Mucosa of descending colon (tissue), 3 donors: ENCODE measurements around the gene APOBEC3C. TPM values are rescaled to one million over a fixed set of nuclear protein-coding genes. Genes with fewer than 3 reads are reported as not detected.
"Not testable (repeated sequence)": the region's sequence is repeated elsewhere in the genome, so short reads cannot be mapped to it uniquely, and the experiment has no call there.

Experiments
- ATAC-seq: fragments of 200-7000 bp; cut with Tn5 transposase; one replicate; pipeline ENCODE4 v1.9.1; 2020; ENCODE audit warnings: mild to moderate bottlenecking, moderate library complexity
- DNase-seq, 3 donors: peaks; one replicate each; pipeline ENCODE4 v3.0.0-alpha.2; 2020
- H3K36me3 ChIP-seq: fragments of 200-600 bp; one replicate; pipeline ENCODE4 v1.8.0; 2021; ENCODE audit warnings: low read depth, mild to moderate bottlenecking
- H3K4me1 ChIP-seq: fragments of 200-600 bp; one replicate; pipeline ENCODE4 v1.8.0; 2021; ENCODE audit warnings: low read depth, mild to moderate bottlenecking
- H3K4me3 ChIP-seq: fragments of 200-600 bp; one replicate; pipeline ENCODE4 v1.8.0; 2021; ENCODE audit warnings: mild to moderate bottlenecking
- H3K9me3 ChIP-seq: fragments of 200-600 bp; one replicate; pipeline ENCODE4 v1.8.0; 2021; ENCODE audit warnings: mild to moderate bottlenecking
- intact Hi-C, 2 donors: fragments of 100-400 bp; cut with DNase I in 1 of 2; cut with micrococcal nuclease in 1 of 2; formaldehyde crosslinking; loops; one replicate each; pipeline versions ENCODE4 v1.11.0 to v1.11.1; 2022; cut with DNase I, micrococcal nuclease
- total RNA-seq, 3 donors: library from RNA; stranded (reverse); fragmentation: NEBNext Ultra II Directional in 2 of 3; extraction: Animal tissue kit (Norgen Biotek cat#: 25700) in 2 of 3; gene quantifications; one replicate each; pipeline versions ENCODE4 v1.2.1 to v1.2.4, GENCODE V29; 2021 to 2023
- TF ChIP-seq, protein P1 (sequence below): fragments of 200-600 bp; IDR thresholded peaks from one replicate; pipeline ENCODE4 v1.8.0; 2022; ENCODE audit warnings: antibody characterized with exemption, mild to moderate bottlenecking
- donor health status: DM: no; HTN: no; CAD: no; lungs with moderate emphysema.
- donor health status: DM: no; HTN: no; CAD: no.
- donor health status: DM: no; HTN: yes; CAD: no.

Gene APOBEC3C
- total RNA-seq, 3 donors from 2014 or later = 23.1 to 30.6 (median 24.1) TPM

DNA sequence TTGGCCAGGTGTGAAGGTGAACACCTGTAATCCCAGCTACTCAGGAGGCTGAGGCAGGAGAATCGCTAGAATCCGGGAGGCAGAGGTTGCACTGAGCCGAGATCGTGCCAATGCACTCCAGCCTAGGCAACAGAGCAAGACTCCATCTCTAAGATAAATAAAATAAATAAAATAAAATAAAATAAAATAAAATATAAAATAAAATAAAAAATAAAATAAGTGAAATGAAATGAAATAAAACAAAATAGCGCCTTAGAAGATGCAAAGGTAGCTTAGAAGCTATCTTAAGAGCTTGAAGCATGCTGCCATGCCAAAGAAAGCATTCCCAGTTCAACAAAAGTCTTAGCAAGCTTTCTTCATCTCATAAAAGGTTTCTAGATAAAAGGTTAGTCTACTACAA, 6.9 kb upstream of the APOBEC3C start:
- DNase-seq (no peak), ATAC-seq (no peak)
- intact Hi-C loops = loop anchor here (5.0 to 10.0 kb wide), 3 partner anchors 115 to 142 kb away; partner anchors contain the start of gene CBX6 (in 1 of the 2)
- Histone ChIP-seq H3K4me1 (peaks cover 4% of the 10 kb centered on the region), H3K9me3 (no peaks in the 10 kb centered on the region), H3K36me3 (no peaks in the 10 kb centered on the region), H3K4me3 (no peak overlapping the region)
- TF ChIP-seq, protein P1, sequence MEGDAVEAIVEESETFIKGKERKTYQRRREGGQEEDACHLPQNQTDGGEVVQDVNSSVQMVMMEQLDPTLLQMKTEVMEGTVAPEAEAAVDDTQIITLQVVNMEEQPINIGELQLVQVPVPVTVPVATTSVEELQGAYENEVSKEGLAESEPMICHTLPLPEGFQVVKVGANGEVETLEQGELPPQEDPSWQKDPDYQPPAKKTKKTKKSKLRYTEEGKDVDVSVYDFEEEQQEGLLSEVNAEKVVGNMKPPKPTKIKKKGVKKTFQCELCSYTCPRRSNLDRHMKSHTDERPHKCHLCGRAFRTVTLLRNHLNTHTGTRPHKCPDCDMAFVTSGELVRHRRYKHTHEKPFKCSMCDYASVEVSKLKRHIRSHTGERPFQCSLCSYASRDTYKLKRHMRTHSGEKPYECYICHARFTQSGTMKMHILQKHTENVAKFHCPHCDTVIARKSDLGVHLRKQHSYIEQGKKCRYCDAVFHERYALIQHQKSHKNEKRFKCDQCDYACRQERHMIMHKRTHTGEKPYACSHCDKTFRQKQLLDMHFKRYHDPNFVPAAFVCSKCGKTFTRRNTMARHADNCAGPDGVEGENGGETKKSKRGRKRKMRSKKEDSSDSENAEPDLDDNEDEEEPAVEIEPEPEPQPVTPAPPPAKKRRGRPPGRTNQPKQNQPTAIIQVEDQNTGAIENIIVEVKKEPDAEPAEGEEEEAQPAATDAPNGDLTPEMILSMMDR = no peak

DNA sequence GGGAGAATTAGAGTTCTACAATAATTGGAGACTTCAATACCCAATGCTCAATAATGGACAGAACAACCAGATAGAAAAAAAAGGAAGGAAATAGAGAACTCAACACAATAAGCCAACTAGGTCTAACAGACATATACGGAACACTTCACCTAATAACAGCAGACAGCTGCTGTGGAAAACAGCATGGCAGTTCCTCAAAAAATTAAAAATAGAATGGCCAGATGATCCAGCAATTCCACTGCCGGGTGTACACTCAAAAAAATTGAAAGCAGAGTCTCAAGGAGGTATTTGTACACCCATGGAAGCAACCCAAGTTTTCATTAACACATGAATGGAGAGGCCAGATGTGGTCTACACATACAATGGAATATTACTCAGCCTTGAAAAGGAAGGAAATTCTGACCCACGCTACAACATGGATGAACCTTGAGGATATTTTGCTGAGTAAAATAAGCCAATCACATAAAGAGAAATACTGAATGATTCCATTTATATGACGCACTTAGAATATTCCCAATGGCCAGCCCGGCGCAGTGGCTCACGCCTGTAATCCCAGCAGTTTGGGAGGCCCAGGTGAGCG, 5.7 kb upstream of the APOBEC3C start:
- H3K4me3 ChIP-seq, H3K36me3 ChIP-seq, H3K9me3 ChIP-seq, ATAC-seq, DNase-seq, H3K4me1 ChIP-seq: not testable (repeated sequence)
- intact Hi-C loops = loop anchor here (5.0 to 10.0 kb wide), 3 partner anchors 114 to 144 kb away; partner anchors contain the start of gene CBX6 (in 1 of the 2)

DNA sequence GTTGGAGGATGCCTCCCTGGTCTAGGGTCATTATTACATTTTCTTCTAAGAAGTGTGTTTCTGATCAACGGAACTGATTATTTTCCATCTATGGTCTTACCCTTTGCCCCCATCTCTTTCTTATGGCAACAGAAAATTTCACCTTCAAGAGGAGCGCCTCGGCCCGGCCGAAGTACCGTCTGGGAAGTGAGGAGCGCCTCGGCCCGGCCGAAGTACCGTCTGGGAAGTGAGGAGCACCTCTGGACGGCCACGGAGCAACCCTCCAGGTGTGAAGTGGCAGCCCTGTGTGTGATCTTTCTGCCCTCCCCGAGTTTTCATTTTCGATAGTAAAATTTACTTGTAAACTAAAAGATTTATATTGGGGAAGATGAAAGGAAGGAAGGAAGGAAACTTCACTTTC, 3.1 kb upstream of the APOBEC3C start:
- peaks cover 7% of the 10 kb centered on the region for H3K4me1 ChIP-seq
- no peaks in the 10 kb centered on the region for H3K36me3 ChIP-seq
- DNase-seq (no peak), ATAC-seq (no peak)
- intact Hi-C loops = no loop called here
- H3K9me3 ChIP-seq = no peaks in the 10 kb centered on the region
- TF ChIP-seq, protein P1 = no peak
- H3K4me3 ChIP-seq = no peak overlapping the region

DNA sequence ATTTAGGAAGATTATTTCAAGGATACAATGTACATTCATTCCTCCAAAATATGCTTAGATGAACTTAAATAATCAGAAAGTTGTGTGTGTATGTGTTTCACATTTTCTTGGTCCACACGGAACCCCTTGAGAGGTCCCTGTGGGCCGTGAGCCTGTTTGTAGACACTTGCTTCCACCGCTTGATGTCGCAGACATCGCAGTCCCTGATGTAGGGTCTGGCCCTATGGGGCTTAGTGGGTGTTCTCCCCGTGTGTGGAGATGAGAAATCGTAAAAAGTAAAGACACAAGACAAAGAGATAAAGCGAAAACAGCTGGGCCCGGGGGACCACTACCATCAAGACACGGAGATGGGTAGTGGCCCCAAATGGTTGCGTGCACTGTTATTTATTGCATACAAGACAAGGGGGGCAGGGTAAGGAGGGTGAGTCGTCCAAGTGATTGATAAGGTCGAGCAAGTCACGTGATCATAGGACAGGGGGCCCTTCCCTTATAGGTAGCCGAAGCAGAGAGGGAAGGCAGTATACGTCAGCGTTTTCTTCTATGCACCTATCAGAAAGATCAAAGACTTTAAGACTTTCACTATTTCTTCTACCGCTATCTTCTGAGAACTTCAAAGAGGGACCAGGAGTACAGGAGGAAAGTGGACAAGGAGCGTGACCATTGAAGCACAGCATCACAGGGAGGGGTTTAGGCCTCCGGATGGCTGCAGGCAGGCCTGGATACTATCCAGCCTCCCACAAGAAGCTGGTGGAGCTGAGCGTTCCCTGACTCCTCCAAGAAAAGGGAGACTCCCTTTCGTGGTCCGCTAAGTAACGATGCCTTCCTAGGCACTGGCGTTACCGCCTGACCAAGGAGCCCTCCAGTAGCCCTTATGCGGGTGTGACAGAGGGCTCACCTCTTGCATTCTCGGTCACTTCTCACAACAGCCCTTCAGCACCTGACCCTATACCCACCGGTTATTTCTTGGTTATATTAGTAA, 1.2 kb upstream of the APOBEC3C start:
- TF ChIP-seq, protein P1 = no peak
- DNase-seq (no peak), ATAC-seq (no peak)
- intact Hi-C loops = no loop called here
- Histone ChIP-seq H3K4me3 (no peak overlapping the region), H3K9me3 (no peaks in the 10 kb centered on the region), H3K36me3 (no peaks in the 10 kb centered on the region), H3K4me1 (peaks cover 7% of the 10 kb centered on the region)

DNA sequence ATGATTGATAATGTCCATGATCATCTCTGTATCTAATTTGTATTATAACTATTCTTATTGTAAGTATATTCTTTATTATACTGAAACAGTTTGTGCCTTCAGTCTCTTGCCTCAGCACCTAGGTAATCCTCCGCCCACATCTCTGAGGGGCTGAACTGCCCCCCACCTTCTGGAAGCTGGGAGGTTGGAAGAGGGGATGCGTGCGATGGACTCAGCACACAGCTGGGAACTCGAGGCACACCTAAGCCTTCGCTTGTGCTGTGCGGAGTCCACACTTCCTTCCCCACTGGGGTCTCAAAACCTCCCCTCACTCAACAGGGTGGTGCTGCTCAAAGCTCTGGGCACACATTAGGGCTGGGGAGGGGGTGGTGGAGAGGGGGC, 506 bp upstream of the APOBEC3C start:
- H3K36me3 ChIP-seq, intact Hi-C loops, DNase-seq, H3K4me3 ChIP-seq, H3K9me3 ChIP-seq, H3K4me1 ChIP-seq: not testable (repeated sequence)
- peak; percentile 14 for ATAC-seq

DNA sequence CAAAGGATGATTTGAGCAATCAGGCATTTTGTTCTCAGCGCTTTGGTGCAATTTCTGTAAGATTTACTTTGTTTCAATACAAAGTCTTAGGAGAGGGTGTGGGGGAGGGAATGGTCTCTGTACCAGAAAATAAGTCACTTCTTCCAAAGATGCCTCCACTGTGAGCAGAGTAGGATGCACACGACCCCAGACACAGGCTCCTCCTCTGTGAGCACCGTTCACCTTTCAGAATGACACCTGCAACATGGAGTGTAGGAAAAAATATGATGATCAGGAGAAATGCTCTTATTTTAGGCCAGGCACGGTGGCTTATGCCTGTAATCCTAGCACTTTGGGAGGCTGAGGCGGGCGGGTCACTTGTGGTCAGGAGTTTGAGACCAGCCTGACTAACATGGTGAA, 665 bp downstream of the APOBEC3C start:
- H3K4me1 ChIP-seq, DNase-seq, H3K4me3 ChIP-seq, H3K36me3 ChIP-seq, intact Hi-C loops, H3K9me3 ChIP-seq: not testable (repeated sequence)
- ATAC-seq = peak; percentile 11

DNA sequence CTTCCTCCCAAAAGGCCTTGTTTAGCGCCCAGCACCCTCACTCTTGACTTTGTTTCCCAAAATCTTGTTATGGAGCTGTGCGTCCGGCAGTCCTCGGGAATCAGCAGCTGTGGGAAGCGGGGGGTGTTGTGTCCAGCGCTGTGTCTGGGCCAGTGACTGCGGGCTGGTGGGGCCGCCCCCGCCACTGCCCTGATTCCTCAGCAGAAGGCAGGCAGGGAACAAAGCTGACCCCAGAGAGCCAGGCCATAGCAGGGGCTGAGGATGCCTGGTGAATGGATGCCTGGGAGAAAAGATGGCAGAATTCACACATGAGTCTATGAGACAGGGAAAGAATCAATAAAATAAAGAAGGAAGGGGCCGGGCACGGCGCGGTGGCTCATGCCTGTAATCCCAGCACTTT, 2.5 kb downstream of the APOBEC3C start:
- no peak for ATAC-seq
- intact Hi-C loops = no loop called here

More for the DNA sequence above, 2.5 kb downstream of the APOBEC3C start:
- Histone ChIP-seq H3K4me1 (peaks cover 10% of the 10 kb centered on the region), H3K4me3 (no peak overlapping the region), H3K36me3 (no peaks in the 10 kb centered on the region), H3K9me3 (no peaks in the 10 kb centered on the region)
- no peak for DNase-seq
- TF ChIP-seq, protein P1 = no peak
